K562 (cell line): Measurements from ENCODE around the gene TMX3. TPM values are rescaled to one million over a fixed set of nuclear protein-coding genes. Genes with fewer than 3 reads are reported as not detected.

ENCODE experiments used
- ATAC-seq: fragments of 200-7000 bp; cut with Tn5 transposase; 3 replicates; pipeline ENCODE4 v1.9.1; 2020; ENCODE audit warnings: moderate library complexity
- BruUV-seq: library from RNA; stranded (reverse); fragments of 400-500 nt; replicated peaks from 2 replicates; lab custom pipeline; 2021; lab: Mats Ljungman, UMichigan
- CTCF ChIA-PET: fragments of 300-600 bp; formaldehyde crosslinking; extraction: SDS; loops from one replicate; lab custom pipeline; 2021; ENCODE audit warnings: low intra/inter-chr PET ratio; lab: Yijun Ruan, JAX
- POLR2A ChIA-PET: fragments of 300-600, 350-650 bp; sonication (Branson Sonifier 250); formaldehyde crosslinking; extraction: SDS; loops from one replicate; lab custom pipeline; 2021; ENCODE audit warnings: antibody characterized with exemption, inconsistent platforms; lab: Yijun Ruan, JAX
- DNase-seq, 4 experiments: peaks; one replicate each; pipeline versions ENCODE4 v3.0.0 to v3.0.0-alpha.2; 2011 to 2018; ENCODE audit warnings: low spot score in 3 of 4, mixed read lengths in 3 of 4; ENCODE audit errors: extremely low read depth in 1 of 4
- FAIRE-seq: peaks from 2 replicates; lab custom pipeline; 2011; peaks lifted over from hg19 to GRCh38; lab: Jason Lieb, UNC
- H2AFZ ChIP-seq: 2 replicates; pipeline ENCODE4 v1.6.0; 2011; ENCODE audit warnings: low read depth, low read length, control low read depth, inconsistent platforms
- H3K27ac ChIP-seq: fragments of 200-600 bp; 3 replicates; pipeline ENCODE4 v1.8.0; 2011; ENCODE audit warnings: low read depth, mild to moderate bottlenecking, control low read depth, inconsistent platforms, low read length, moderate library complexity, mixed read lengths; ENCODE audit errors: extremely low read depth
- H3K27me3 ChIP-seq, 2 experiments: fragments of 300-600 bp in 1 of 2; 2 replicates in 1 of 2; 3 replicates in 1 of 2; pipeline versions ENCODE4 v1.6.0 to v1.8.0; 2011; ENCODE audit warnings: inconsistent platforms in 2 of 2, low read length in 2 of 2, mild to moderate bottlenecking in 1 of 2, mixed read lengths in 1 of 2, moderate library complexity in 1 of 2; ENCODE audit not compliant: control insufficient read depth in 2 of 2, insufficient read depth in 2 of 2
- H3K36me3 ChIP-seq: fragments of 300-600 bp; 3 replicates; pipeline ENCODE4 v1.8.0; 2011; ENCODE audit warnings: mild to moderate bottlenecking, low read length, inconsistent platforms; ENCODE audit not compliant: control insufficient read depth, insufficient read depth
- H3K4me1 ChIP-seq, 2 experiments: fragments of 200-600 bp in 1 of 2; replicated peaks in 1 of 2; 2 replicates in 1 of 2; 3 replicates in 1 of 2; pipeline versions ENCODE4 v1.5.1 to v1.8.0; 2011; ENCODE audit warnings: inconsistent platforms in 2 of 2, low read length in 2 of 2, mild to moderate bottlenecking in 1 of 2, mixed read lengths in 1 of 2, moderate library complexity in 1 of 2; ENCODE audit not compliant: control insufficient read depth in 2 of 2, insufficient read depth in 2 of 2
- H3K4me2 ChIP-seq: 2 replicates; pipeline ENCODE4 v1.6.1; 2011; ENCODE audit warnings: low read length, control low read depth, inconsistent platforms, mixed read lengths; ENCODE audit not compliant: insufficient read depth
- H3K4me3 ChIP-seq: fragments of 200-600 bp; sonication (generic), shearing (Covaris generic); 2 replicates; pipeline ENCODE4 v1.5.1; 2016; ENCODE audit warnings: control low read depth, inconsistent platforms
- H3K79me2 ChIP-seq: fragments of 200-600 bp; 3 replicates; pipeline ENCODE4 v1.8.0; 2011; ENCODE audit warnings: low read length, inconsistent platforms; ENCODE audit not compliant: control insufficient read depth, insufficient read depth
- H3K9ac ChIP-seq, 2 experiments: 2 replicates each; pipeline versions ENCODE4 v1.6.0 to v1.6.1; 2011; ENCODE audit warnings: low read depth in 2 of 2, low read length in 2 of 2, control low read depth in 1 of 2, inconsistent platforms in 1 of 2, mild to moderate bottlenecking in 1 of 2, mixed read lengths in 1 of 2; ENCODE audit not compliant: insufficient read depth in 1 of 2
- H3K9me1 ChIP-seq: one replicate; pipeline ENCODE4 v1.6.0; 2011; ENCODE audit warnings: inconsistent platforms, mild to moderate bottlenecking, low read length, moderate library complexity; ENCODE audit not compliant: control insufficient read depth, insufficient read depth
- H3K9me3 ChIP-seq: replicated peaks from 2 replicates; pipeline ENCODE4 v1.5.1; 2011; ENCODE audit warnings: low read depth, low read length, inconsistent platforms; ENCODE audit not compliant: control insufficient read depth, insufficient read depth
- H4K20me1 ChIP-seq: replicated peaks from 2 replicates; pipeline ENCODE4 v1.6.1; 2011; ENCODE audit warnings: low read length, inconsistent platforms, mixed read lengths; ENCODE audit not compliant: control insufficient read depth, insufficient read depth
- BRF1 ChIP-seq: IDR thresholded peaks from 3 replicates; pipeline ENCODE4 v1.6.1; 2011; ENCODE audit warnings: borderline replicate concordance, mild to moderate bottlenecking; ENCODE audit not compliant: insufficient read length; ENCODE audit errors: extremely low read depth
- ELF1 ChIP-seq: fragments of 200-800 bp; sonication (Bioruptor generic); IDR thresholded peaks from 2 replicates; pipeline ENCODE4 v1.6.1; 2016; ENCODE audit warnings: missing genetic modification characterization, missing compliant biosample characterization
- NR3C1 ChIP-seq: sonication (generic); formaldehyde crosslinking; IDR thresholded peaks from 2 replicates; pipeline ENCODE4 v1.8.1; 2022; ENCODE audit warnings: missing genetic modification reagents
- POU5F1 ChIP-seq: fragments of 150-350 bp; IDR thresholded peaks from 2 replicates; pipeline ENCODE4 v1.6.1; 2014; ENCODE audit warnings: borderline replicate concordance, low read length, low read depth, mild to moderate bottlenecking; ENCODE audit not compliant: partially characterized antibody
- ZFP36 ChIP-seq: fragments of 150-350 bp; IDR thresholded peaks from 2 replicates; pipeline ENCODE4 v1.6.1; 2018; ENCODE audit warnings: low read length, low read depth; ENCODE audit not compliant: partially characterized antibody
- ZNF212 ChIP-seq: fragments of 450-650 bp; formaldehyde crosslinking; IDR thresholded peaks from 2 replicates; pipeline ENCODE4 v1.4.0; 2020; ENCODE audit warnings: mild to moderate bottlenecking
- ZNF511 ChIP-seq: sonication (generic); formaldehyde crosslinking; IDR thresholded peaks from 2 replicates; pipeline ENCODE4 v1.8.0; 2022; ENCODE audit warnings: mild to moderate bottlenecking, missing genetic modification reagents
- in situ Hi-C: fragments of 300-500 bp; cut with MboI; formaldehyde crosslinking; loops from 4 replicates; pipeline ENCODE4 v1.15.0; 2018; ENCODE audit warnings: inconsistent platforms, mixed read lengths
- intact Hi-C: fragments of 100-400 bp; cut with micrococcal nuclease; formaldehyde crosslinking; loops from 2 replicates; pipeline ENCODE4 v1.14.2; 2022
- polyA plus RNA-seq, 8 experiments: library from polyadenylated mRNA; depleted of rRNA in 4 of 8; stranded (reverse) in 5 of 8; unstranded in 3 of 8; fragments of >200 nt; fragmentation: Nextera tagmentation in 2 of 8; fragmentation: Illumina TruSeq in 1 of 8; extraction: Ambion mirVana in 2 of 8; extraction: Trizol in 1 of 8; gene quantifications; 2 replicates each; pipeline versions ENCODE4 v1.2.1 to v1.2.3, GENCODE V29; 2011 to 2014; ENCODE audit warnings: inconsistent platforms in 1 of 8, missing spikeins in 1 of 8
- total RNA-seq, 7 experiments: library from RNA; depleted of rRNA in 6 of 7; stranded (reverse); fragments of >200 nt in 6 of 7; fragmentation: Illumina TruSeq in 2 of 7; extraction: Trizol in 2 of 7; gene quantifications; 2 replicates each; pipeline versions ENCODE4 v1.2.1 to v1.2.3, GENCODE V29; 2011 to 2021; ENCODE audit warnings: low replicate concordance in 1 of 7
- TF ChIP-seq, protein P1 (sequence below): fragments of 450-650 bp; formaldehyde crosslinking; IDR thresholded peaks from 2 replicates; pipeline ENCODE4 v1.4.0; 2020; ENCODE audit warnings: mild to moderate bottlenecking, moderate library complexity

Gene TMX3
- total and polyA plus RNA-seq, 9 of the 15 experiments (the other 6 are each of a cell fraction or from before 2014, with no cell fraction given): 13.2 to 40.5 (median 20.7) TPM

- POLR2A ChIA-PET: no interaction called here
- CTCF ChIA-PET: no interaction called here
- no peaks in the 10 kb centered on the region for H3K9me3 ChIP-seq
- FAIRE-seq (no peak), ATAC-seq (no peak), DNase-seq (no peak)
- intact Hi-C loops: no loop called here
- in situ Hi-C loops: no loop called here
- H3K4me3 ChIP-seq: no peak overlapping the region
- no peaks in the 10 kb centered on the region for H3K79me2 ChIP-seq
- H3K27me3 ChIP-seq: no peaks in the 10 kb centered on the region
- no peaks in the 10 kb centered on the region for H3K4me1 ChIP-seq
- no peaks in the 10 kb centered on the region for H3K36me3 ChIP-seq
- H4K20me1 ChIP-seq: no peaks in the 10 kb centered on the region
- no peak overlapping the region for H3K4me2 ChIP-seq
- TF ChIP-seq ZFP36: no peak
- no peak for TF ChIP-seq BRF1
- TF ChIP-seq, protein P1, sequence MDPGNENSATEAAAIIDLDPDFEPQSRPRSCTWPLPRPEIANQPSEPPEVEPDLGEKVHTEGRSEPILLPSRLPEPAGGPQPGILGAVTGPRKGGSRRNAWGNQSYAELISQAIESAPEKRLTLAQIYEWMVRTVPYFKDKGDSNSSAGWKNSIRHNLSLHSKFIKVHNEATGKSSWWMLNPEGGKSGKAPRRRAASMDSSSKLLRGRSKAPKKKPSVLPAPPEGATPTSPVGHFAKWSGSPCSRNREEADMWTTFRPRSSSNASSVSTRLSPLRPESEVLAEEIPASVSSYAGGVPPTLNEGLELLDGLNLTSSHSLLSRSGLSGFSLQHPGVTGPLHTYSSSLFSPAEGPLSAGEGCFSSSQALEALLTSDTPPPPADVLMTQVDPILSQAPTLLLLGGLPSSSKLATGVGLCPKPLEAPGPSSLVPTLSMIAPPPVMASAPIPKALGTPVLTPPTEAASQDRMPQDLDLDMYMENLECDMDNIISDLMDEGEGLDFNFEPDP (CRISPR knock-in tag): no peak
- no peak for TF ChIP-seq NR3C1 (CRISPR knock-in tag)
- TF ChIP-seq ZNF212 (CRISPR knock-in tag): no peak
- TF ChIP-seq ZNF511 (CRISPR knock-in tag): no peak
- TF ChIP-seq ELF1 (tag): no peak
- no peak for TF ChIP-seq POU5F1
- no TSS peak for BruUV-seq
- no peak overlapping the region for H2AFZ ChIP-seq
- H3K9ac ChIP-seq: no peak overlapping the region
- H3K27ac ChIP-seq: no peak overlapping the region
- H3K9me1 ChIP-seq: no peaks in the 10 kb centered on the region
Observed at GRCh38 chr18:68648191-68648590, 66.7 kb downstream of the TMX3 start.
